Omental fat pad (tissue), 4 donors: ENCODE measurements around the gene UBN1. TPM values are rescaled to one million over a fixed set of nuclear protein-coding genes. Genes with fewer than 3 reads are reported as not detected.

Source experiments
- ATAC-seq: fragments of 150-250 bp; one replicate; pipeline ENCODE4 v1.9.1; 2016; ENCODE audit warnings: mild to moderate bottlenecking, moderate library complexity; ENCODE audit not compliant: low FRiP score
- DNase-seq: peaks from one replicate; pipeline ENCODE4 v3.0.0-alpha.2; 2019; ENCODE audit warnings: low spot score
- total RNA-seq, 4 donors: library from RNA; depleted of rRNA; stranded (reverse); fragments of >200 nt; gene quantifications; one replicate each; pipeline ENCODE4 v1.1.0, GENCODE V29; 2016
- TF ChIP-seq, protein P1 (sequence below), 3 donors: fragments of 450-650 bp; IDR thresholded peaks; one replicate each; pipeline ENCODE4 v1.5.1; 2016 to 2017; ENCODE audit warnings: antibody characterized with exemption in 3 of 3, mild to moderate bottlenecking in 3 of 3, moderate library complexity in 2 of 3

Gene UBN1
- total RNA-seq, 4 donors from 2014 or later = 32.8 to 67.5 (median 41.1) TPM

DNA sequence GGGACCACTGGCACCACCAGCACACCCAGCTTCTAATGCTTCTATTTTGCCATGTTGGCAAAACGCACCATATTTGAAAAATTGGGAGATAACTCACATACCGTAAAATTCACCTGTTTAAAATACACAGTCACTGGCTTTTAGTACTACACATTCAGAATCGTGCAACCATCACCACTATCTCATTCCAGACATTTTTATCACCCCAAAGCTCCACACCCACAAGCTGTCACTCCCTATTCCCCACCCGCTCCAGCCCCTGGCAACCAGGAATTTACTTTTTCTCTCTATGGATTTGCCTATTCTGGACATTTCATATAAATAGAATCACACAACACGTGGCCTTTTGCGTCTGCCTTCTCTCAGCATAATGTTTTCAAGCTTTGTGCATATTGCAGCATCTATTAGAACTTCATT is 64.7 kb downstream of the UBN1 start:
- ATAC-seq = peak; percentile 55

DNA sequence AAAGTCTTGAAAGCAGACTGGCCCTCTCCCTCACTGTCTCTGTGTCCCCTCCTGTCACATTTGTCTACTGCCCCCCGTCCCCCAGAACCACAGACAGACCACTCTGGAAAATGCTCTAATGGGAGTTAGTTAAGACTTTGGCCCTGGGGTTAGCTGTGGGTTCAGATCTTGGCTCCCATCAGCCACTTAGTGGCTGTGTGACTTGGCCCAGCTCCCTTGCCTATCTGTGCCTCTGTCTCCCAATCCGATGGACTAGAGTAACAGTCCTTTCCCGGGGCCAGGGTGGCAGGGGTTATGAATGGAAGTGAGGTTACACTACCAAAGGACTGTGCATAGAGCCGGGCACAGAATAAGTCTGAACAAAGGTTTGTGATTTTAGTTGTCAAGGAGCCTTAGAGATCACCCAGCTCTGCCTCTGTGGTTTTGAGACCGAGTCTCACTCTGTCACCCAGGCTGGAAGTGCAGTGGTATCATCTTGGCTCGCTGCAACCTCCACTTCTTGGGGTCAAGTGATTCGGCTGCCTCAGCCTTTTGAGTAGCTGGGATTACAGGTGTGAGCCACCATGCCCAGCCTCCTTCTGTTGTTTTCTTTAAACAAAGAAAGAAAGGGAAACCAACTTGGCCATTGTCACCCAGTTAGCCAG is 66.0 kb downstream of the UBN1 start:
- ATAC-seq (no peak), DNase-seq (no peak)
- TF ChIP-seq, protein P1, sequence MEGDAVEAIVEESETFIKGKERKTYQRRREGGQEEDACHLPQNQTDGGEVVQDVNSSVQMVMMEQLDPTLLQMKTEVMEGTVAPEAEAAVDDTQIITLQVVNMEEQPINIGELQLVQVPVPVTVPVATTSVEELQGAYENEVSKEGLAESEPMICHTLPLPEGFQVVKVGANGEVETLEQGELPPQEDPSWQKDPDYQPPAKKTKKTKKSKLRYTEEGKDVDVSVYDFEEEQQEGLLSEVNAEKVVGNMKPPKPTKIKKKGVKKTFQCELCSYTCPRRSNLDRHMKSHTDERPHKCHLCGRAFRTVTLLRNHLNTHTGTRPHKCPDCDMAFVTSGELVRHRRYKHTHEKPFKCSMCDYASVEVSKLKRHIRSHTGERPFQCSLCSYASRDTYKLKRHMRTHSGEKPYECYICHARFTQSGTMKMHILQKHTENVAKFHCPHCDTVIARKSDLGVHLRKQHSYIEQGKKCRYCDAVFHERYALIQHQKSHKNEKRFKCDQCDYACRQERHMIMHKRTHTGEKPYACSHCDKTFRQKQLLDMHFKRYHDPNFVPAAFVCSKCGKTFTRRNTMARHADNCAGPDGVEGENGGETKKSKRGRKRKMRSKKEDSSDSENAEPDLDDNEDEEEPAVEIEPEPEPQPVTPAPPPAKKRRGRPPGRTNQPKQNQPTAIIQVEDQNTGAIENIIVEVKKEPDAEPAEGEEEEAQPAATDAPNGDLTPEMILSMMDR (IDR thresholded peaks at IDR 0.05) = no peak

More for the DNA sequence above, 64.7 kb downstream of the UBN1 start:
- TF ChIP-seq, protein P1 (IDR thresholded peaks at IDR 0.05) = no peak
- no peak for DNase-seq

DNA sequence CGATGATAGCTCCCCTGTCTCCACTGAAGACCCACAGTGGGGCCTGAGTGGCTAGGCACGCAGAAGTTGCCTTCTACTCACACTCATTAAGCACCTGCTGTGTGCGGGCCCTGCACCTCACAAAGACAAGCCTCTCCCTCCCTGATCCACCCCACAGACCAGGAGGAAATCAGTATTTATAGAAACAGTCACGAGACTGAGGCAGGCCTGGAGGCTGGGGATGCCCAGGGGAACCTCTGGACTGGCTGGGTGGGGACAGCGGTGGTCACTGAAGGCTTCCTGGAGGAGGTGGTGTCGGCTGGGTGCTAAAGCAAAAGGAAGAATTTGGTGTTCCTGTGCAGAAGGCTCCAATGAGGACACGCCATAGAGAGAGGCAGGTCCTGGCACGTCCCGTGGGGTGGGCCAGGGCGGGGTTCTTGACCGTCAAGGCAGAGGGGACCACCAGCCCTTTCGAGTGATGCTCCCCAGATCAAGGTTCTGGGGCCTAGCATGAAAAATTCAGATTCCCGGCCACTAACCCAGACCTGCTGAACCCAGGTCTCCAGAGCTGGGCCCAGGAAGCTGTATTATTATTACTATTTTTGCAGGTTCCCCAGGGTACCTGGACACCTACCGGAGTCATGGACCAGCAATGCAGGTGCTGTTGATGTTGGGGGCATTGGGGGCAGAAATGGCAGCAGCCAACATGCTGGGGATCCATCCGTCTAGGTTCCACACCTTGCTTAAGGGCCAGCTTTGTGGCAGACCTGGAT is 66.7 kb downstream of the UBN1 start:
- ATAC-seq (no peak), DNase-seq (no peak)
- TF ChIP-seq, protein P1 (IDR thresholded peaks at IDR 0.05) = no peak

DNA sequence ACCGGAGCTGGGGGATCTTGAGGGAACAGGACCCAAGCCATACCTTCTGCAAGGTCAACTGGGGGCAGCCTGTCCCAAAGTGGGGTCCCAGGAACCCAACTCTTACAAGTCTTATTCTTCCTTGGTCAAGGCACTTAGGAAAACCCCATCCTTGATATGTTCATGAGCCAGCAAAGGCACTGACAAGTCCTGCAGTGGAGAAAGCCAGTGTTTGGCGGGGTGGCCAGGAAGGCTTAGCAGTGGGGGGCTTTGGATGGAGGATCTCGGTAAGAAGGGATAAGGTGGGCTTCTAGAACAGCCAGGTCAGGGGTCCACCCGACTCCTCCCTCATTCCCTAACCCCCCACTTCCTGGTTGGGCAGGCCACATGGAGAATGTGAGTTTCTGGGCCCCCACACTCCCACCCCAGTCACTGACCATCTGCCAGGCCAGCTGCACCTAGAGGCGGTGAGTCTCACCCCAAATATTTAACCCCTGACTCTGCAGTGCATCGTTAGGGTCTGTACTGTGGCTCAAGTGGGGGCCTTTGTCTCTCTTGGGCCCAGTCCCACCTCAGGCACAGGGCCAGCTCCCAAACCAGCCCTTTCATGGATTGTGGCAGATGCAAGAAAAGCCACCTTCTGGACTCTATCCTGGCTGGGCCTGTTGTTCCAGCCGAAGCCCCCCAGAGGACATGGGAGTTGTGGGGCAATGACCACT is 67.4 kb downstream of the UBN1 start:
- DNase-seq (no peak), ATAC-seq (no peak)
- TF ChIP-seq, protein P1 (IDR thresholded peaks at IDR 0.05) = no peak

DNA sequence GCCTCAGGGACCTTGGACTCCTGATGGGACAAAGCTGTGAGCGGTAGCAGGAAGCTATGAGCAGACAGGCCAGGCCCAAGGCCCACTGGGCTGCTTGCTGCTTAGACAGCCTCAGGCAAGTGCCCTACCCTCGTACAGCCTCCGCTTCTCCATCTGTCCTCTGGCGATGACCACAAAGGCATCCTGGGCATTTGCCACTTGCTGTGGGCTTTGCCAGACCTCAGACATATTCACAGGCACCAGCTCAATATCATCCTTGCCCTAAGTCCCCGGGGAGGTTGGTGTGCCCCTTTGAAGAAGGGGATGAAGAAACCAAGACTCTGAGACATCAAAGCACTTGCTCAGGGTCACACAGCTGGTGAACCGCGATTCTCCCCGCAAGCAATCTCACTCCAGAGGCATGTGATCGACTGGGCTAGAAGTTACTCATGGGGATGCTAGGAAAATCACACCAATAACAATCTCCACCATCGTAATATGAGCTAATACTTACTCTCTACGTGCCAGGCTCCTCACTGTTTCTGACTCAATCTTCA is 68.0 kb downstream of the UBN1 start:
- ATAC-seq = no peak
- TF ChIP-seq, protein P1 (IDR thresholded peaks at IDR 0.05) = no peak
- no peak for DNase-seq

DNA sequence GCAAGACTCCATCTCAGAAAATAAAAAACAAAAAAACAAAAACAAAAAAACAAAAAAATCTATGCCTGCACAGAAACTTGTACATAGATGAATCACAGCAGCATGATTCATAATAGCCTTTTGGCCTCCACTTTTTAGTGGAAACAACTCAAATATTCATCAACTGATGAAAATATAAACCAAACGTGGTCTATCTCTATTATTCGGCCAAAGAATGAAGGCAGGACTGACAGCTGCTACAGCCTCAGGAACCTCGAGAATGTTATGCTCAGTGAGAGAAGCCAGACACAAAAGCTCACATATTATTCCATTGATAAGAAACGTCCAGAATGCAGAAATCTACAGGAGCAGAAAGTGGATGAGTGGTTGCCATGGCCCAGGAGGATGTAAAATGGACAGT is 69.8 kb downstream of the UBN1 start:
- ATAC-seq (peak; percentile 18), DNase-seq (no peak)
- TF ChIP-seq, protein P1 (IDR thresholded peaks at IDR 0.05) = no peak
